Islet precursor cell (in vitro differentiated cells): Measurements from ENCODE around the gene HEXIM2.

ENCODE experiments used
- DNase-seq: peaks from one replicate; pipeline ENCODE4 v3.0.0-alpha.2; 2018

The HEXIM2 gene

DNA sequence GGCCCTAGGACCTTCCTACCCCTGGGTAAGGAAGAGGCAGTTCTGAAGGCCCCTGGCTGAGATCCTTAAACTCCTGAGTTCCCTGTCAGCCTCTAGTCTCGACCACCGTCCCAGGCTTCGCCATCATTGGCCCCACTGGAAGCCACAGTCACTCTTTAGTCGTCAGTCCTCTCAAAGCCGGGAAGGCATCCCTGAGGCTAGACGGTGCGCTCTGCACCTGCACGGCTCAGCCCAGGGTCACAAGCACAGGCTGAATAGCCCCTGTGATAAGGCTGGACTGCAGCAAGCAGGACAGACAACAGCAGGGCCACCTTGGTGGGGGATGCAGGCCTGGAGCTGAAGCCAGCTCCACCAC lies 16.7 kb upstream of the HEXIM2 start:
- peak; percentile 66 for DNase-seq

DNA sequence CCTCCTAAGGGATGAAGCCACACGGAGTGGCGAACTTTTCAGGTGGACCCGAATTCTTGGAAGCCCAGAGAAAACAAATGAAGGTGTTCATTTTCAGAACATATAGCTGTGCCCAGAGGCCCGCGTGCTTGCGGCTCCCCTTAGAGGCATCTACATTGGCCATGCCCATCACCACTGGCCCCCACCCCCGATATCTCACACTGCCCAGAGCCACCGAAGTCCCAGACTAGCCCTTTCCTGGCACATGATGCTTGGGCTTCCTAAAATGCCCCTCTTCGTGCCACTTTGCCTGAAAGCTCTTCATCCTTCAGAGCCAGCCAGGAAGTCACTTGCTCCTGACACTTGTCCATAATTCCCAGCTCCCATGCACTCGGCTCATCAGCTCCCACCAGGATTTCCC lies 15.5 kb upstream of the HEXIM2 start:
- no peak for DNase-seq

DNA sequence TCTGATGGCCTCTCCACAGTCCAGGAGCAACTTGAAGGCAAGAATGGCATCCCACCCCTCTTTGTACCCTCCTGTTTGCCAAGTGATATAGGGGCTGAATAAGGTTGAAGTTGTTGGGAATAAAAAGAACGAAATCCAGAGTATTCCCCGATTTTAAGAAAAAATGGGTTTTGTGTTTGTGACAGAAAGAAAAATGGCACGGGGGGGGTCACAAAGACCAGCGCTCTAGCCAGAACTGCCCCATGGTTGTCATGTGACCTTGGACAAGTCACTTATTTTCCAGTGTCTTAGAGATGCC lies 15.1 kb upstream of the HEXIM2 start:
- DNase-seq: no peak

DNA sequence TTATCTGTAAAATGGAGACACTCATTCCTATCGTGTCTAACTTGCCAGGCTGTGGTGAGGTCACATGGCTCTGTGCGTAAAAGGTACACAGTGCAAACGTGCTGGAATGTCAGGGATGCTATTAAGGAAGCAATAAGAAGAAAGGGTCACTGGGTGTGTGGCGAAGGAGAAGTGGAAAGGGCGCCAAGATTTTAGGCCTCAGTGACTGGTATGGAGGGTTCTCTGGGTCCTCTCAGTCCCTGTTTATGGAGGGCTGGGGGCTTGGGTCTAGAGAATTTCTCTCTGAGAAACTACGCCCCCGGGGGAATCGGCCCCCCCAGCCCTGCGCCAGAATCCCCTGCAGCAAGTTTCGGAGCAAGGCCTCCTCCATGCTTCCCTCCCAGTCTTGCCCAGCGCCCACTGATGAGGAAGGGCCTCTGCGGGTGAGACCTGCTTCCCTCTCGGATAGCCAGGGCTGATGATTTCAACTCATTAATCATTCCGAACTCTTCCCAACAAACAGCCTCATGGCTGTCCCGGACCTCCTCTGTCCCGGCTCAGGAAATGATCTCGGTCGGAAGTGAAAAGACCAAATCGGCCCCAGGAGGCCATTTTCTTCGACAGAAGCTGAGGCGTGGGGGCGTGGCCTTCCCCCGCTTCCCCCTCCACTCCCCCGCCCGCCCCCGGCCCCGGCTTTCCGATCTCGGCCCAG lies 14.6 kb upstream of the HEXIM2 start:
- DNase-seq: peak; percentile 71

DNA sequence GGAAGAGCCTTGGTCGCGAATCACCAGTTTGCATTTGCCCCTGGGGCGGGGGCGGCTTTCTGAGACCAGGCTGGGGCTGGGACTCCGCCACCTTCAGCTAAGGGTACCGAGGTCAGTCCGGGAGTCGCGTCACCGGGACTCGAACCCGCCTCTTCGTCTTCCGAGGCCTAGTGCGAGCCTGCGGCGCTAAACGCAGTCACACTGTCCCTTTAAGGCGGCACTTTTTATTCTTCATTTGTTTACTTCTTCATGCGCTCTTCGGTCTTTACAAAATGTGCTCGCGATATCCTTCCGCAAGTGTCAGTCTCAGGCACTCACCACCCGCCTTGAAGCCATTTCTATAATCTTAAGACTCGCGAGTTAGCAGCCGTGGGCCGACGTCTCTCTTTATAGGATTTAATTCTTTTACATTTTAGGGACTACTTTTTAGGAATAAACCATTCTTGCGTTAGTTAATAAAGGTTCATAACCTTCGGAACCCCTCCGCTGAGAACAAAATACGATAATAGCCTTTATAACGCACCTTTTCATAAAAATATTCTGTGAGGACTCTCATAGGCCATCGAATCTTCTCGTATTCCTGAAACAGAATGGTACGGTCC lies 14.0 kb upstream of the HEXIM2 start:
- peak; percentile 95 for DNase-seq

DNA sequence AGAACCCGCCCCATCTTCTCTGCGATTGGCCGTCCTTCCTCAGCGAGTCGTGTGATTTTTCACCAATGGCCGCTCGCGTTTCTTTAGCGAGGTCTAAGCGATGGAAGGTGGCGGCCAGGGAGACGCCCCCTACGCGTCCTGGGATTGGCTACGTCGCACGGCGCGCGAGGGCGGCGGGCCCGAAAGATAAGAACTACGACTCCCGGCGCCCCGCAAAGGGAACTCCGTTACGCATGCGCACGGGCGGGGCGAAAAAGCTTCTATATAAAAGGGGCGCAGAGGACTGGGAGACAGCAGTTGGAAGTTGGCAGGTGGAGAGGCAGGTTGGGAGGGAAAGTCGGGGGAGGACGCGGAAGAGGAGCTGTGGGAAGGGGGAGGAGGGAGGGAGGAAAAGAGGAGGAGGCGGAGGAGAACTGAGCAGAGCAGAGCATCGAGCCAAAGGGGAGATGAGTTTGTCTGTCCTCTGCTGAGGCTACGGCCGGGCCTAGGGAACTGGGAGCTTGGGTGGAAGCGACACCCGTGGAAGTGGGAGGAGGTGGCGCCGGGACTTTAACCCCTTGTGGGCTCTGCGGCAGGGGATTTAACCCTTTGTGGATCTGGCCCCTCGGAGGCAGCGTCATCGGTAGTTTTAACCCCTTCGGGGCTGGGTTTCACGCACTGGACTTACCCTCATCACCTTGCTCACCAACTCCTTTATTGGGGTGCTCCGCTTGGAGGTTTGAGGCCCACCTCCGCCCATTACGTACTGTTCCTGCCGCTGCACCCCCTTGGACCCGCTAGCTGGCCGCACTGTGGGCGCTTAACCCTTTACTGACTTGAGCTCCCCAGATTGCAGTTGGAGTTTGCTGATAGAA lies 13.3 kb upstream of the HEXIM2 start, which contains the start of gene HEXIM1:
HEXIM1 (plus strand) TSS at position 293 of the 854 bp plus-strand sequence. CDS start 716 bp downstream, outside the sequence.
- peak; percentile 100 for DNase-seq

DNA sequence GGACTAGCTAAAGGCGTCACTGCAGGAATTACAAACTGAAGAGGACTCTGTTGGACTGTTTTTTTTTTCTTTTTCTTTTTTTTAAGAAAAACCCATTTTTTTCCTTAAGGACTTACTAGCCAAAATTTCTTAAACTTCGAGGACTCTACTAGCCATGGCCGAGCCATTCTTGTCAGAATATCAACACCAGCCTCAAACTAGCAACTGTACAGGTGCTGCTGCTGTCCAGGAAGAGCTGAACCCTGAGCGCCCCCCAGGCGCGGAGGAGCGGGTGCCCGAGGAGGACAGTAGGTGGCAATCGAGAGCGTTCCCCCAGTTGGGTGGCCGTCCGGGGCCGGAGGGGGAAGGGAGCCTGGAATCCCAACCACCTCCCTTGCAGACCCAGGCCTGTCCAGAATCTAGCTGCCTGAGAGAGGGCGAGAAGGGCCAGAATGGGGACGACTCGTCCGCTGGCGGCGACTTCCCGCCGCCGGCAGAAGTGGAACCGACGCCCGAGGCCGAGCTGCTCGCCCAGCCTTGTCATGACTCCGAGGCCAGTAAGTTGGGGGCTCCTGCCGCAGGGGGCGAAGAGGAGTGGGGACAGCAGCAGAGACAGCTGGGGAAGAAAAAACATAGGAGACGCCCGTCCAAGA lies 12.5 kb upstream of the HEXIM2 start:
- peak; percentile 98 for DNase-seq

DNA sequence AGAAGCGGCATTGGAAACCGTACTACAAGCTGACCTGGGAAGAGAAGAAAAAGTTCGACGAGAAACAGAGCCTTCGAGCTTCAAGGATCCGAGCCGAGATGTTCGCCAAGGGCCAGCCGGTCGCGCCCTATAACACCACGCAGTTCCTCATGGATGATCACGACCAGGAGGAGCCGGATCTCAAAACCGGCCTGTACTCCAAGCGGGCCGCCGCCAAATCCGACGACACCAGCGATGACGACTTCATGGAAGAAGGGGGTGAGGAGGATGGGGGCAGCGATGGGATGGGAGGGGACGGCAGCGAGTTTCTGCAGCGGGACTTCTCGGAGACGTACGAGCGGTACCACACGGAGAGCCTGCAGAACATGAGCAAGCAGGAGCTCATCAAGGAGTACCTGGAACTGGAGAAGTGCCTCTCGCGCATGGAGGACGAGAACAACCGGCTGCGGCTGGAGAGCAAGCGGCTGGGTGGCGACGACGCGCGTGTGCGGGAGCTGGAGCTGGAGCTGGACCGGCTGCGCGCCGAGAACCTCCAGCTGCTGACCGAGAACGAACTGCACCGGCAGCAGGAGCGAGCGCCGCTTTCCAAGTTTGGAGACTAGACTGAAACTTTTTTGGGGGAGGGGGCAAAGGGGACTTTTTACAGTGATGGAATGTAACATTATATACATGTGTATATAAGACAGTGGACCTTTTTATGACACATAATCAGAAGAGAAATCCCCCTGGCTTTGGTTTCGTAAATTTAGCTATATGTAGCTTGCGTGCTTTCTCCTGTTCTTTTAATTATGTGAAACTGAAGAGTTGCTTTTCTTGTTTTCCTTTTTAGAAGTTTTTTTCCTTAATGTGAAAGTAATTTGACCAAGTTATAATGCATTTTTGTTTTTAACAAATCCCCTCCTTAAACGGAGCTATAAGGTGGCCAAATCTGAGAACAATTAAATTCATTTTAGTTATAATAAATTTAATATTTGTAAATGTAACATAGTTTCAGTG lies 11.7 kb upstream of the HEXIM2 start:
- peak; percentile 78 for DNase-seq

DNA sequence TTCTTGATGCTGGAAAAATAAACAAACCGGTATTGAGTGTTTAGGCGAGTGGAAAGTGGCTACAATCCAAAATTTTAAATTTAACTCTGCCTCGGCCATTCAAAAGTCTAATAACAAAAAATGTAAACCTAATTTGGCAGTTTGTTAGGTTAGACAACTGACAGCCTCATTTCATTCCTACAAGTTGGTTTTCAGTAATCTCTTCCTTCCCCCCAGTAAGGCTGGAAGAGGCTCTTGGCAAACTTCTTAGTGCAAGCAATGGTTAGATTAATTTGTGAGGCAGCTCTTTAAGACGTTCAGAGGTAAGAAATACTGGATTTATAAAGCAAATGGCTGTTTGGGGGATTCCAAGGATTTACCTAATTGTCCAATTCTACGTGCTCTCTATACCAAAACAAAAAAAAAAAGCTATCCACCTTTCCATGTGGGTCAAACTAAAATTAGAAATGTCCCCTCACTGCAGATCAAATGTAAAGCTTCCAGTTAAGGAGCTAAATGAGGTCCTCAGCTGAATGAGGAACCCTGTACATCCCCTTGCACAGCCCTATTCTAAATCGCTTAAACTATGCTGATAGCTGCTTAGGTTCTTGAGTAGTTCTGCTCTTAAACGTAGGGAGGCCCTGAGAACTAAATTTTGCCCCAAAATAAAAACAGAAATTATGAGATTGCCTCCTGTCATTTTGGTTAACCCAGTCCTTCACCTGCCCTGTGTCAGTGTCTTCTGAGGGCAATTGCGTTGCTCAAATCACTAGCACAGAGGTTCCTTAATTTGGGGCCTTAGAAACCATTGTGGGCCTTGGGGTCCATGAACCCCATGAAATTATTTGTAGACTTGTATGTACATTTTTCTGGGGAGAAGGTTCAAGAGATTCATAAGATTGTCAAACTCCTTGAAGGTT lies 10.5 kb upstream of the HEXIM2 start:
- no peak for DNase-seq

DNA sequence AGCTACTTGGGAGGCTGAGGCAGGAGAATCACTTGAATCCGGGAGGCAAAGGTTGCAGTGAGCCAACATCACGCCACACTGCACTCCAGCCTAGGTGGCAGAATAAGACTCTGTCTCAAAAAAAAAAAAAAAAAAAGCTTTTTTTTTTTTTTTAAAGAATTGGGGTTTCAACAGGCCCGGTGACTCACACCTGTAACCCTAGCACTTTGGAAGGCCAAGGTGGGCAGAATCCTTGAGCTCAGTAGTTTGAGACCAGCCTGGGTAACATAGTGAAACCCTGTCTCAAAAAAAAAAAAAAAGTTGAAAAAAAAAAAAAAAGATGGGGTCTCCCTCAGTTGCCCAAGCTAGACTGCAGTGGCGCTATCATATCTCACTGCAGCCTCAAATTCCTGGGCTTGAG lies 6.6 kb upstream of the HEXIM2 start:
- no peak for DNase-seq

DNA sequence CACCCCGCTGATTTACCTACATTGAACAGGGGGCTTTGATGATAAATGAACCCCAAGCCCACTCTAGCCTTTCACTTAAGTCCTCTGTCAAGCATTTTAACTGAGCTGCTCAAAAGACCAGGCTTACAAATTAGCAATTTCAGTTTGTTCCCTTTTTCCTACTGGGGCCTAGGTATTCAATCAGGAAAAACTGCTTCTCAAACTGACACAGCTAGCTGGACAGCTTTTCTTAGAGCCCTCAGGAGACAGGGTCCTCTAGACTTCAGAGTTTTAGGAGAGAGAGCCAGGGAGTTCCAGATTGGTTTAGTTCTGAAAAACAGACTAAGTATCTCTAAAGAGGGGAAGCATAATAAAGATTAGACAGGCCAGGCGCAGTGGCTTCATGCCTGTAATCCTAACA lies 6.2 kb upstream of the HEXIM2 start:
- DNase-seq: peak; percentile 60

DNA sequence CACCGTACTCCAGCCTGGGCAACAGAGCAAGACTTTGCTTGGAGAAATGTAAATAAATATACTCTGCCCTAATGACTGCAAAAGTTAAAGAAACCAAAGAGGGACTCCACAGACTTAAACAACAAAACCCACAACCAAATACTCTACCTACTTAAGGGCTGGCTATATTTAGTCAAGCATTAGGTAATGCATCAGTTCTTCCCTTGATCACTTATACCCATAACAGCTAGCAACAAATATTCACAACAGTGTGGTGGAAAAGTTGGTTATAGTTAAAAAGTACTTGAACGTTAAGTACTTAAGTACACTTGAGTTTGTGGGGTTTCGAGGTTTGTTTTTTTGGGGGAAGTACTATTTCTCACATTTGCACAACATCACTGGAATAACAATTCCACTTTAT lies 5.4 kb upstream of the HEXIM2 start:
- no peak for DNase-seq

DNA sequence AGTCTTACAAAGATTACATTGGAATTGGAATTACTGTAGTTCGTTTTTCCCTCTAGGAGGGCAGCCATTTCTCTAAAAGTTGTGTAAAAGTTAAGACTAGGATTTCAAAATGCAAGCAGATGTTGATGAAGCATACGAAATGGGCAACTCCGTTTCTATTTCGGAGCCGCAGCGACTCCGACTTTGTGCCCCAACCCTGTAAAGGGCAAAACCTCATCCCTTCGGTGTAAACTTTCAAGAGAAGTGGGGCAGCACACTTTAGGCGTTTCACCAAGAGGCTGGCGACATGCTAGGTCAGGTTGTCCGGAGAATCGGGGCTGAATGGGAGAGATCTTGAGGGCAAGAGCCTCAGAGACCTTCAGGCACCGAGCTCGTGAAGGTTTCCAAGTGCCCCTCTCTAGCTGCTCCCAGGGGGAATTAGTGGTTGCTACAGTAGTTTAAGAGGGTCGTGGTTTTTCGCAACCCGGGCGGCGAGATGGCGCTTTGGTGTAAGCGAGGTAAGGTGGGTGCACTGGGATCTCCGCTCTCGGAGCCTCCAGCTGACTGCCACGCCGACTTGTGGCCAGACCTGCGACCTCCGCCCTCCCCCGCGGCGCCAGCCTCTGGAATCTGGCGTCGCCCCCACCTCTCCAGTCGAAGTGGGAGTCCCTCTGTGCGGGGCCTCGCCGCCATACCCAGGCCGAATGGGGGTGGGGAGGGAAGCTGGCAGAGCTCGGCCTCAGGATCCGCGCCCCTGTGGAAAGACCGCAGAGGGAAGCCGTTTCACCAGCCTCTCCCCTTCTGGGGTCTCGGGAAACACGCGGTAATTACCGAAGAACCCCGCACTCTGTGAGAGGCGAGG lies 1.0 kb upstream of the HEXIM2 start:
- DNase-seq: peak; percentile 97

DNA sequence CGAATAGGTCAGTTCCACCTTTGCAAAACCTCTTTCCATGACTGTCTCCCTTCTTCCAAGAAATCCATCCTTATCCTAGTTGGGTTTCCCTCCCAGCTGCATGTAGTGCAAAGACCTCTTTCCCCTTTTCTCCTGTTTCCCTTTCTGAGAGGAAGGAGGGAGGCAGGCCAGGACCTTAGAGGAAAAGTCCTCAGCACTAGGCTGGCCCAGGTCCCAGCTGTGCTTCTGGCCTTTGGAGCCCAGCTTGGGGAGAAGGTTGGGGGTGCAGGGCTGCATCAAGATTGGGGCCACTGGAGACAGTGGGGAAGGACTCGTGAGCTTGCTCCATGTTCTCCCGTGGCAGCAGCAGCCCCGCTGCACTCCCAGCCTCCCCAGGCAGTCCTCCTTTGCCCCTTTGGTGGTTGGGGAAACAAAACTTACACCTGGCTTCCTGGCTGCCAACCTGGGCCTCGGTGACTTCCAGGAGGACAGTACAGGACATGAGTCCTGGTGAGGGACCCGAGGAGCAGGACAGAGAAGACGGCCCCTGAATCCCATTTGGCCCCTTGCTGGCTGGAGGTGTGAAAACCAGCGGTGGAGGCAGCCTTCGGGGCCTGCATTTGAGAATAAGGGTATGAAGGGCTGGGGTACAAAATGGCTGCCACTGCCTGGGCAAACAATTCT lies 481 bp downstream of the HEXIM2 start:
- no peak for DNase-seq

DNA sequence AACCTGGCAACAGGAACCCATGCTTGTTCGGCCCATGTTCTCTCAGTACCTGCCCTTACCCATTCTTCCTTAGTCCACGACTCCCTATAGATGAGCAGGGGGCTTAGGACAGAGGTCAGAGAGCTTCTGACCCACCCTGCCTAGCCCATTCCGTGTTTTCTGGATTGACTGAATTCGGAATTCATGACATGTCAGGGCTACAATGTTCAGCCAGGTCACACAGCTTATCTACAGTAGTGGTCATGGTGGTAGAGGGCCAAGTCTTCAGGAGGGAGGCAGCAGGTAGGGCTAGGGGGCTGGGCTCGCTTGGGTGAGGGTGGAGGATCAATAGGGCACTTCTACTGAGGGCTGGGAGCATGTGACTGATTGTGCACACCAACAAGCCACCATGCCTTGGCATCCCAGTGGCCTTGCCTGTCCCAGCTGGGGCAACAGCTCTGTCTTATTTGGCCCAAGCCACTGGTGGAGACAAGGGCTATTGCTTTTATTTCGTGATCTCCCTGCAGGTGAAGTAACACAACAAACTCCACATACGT lies 3.1 kb downstream of the HEXIM2 start:
- no peak for DNase-seq

DNA sequence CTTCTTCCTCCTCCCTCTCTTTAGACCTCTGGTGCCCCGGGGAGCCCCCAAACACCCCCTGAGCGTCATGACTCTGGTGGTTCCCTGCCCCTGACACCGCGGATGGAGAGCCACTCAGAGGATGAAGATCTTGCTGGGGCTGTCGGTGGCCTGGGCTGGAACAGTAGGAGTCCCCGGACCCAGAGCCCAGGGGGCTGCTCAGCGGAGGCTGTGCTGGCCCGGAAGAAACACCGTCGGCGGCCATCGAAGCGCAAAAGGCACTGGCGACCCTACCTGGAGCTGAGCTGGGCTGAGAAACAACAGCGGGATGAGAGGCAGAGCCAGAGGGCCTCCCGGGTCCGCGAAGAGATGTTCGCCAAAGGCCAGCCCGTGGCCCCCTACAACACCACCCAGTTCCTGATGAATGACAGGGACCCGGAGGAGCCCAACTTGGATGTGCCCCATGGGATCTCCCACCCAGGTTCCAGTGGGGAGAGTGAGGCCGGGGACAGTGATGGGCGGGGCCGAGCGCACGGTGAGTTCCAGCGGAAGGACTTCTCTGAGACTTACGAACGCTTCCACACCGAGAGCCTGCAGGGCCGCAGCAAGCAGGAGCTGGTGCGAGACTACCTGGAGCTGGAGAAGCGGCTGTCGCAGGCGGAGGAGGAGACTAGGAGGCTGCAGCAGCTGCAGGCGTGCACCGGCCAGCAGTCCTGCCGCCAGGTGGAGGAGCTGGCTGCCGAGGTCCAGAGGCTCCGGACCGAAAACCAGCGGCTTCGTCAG lies 7.5 kb downstream of the HEXIM2 start:
- DNase-seq: peak; percentile 77

DNA sequence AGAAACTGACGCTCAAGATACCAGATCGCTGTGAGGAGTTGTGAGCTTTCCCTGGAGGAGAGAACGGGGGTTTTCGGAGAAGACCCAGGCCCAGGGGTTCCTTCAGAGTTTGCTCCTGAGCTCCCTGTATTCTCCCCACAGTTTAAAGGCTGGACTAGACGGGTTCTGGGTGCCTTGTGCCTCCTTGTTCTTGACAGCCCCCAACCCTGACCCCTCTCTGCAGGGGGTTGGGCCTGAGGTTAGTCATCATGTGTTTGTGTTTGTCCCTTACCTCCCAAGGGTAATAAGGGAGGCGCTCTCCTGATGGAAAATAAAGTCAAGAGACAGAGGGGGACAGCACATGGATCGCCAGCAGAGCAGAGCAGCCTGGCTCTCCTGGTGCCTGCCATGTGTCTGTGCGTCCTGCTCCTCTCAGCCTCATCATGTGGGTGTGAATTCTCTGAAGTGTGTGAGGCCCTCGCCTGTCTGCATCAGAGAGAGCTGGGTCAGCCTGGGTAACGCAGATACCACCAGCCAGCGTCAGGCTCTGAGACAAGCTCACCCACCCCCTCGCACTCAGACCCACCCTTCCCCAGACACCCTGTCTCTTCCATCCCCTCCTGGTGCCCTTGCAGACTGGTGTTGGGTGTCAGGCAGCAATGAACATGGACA lies 8.7 kb downstream of the HEXIM2 start:
- no peak for DNase-seq

DNA sequence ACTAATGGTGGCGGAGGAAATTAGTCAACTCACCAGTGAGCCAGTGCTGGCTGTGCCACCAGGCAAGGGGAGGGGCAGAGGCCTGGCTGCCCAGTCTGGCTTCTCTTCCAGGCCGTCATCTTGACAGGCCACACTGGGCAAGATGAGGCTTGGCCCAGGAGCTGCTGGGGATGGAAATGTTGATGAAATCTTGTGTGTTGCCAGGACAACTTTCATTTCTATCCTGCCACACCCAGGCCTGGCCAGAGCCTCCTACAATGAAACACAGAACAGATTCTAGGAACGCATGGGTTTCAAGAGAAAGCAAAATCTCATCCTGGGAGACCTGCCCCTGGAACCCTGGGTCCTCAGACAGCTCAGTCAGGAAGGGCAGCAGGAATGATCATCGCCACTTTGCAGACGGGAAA lies 9.3 kb downstream of the HEXIM2 start:
- DNase-seq: peak; percentile 74
